ENCODE measurements around the gene CHST6.

GRCh38 chr16:75433732-75434413, 61.4 kb downstream of the CHST6 start:
- TF ChIP-seq CTCF (IDR thresholded peaks at IDR 0.05) (peak in 2 of 7 experiments; percentile 3 to 9), POLR2A (IDR thresholded peaks at IDR 0.05) (peak in 2 of 3 donors; percentile 40 to 57)
